ENCODE measurements around the gene AGRP. TPM values are rescaled to one million over a fixed set of nuclear protein-coding genes. Genes with fewer than 3 reads are reported as not detected.

The AGRP gene
- total and polyA plus RNA-seq, 8 donors: 0.18 to 1.9 (median 0.37) TPM; not detected in 1

DNA sequence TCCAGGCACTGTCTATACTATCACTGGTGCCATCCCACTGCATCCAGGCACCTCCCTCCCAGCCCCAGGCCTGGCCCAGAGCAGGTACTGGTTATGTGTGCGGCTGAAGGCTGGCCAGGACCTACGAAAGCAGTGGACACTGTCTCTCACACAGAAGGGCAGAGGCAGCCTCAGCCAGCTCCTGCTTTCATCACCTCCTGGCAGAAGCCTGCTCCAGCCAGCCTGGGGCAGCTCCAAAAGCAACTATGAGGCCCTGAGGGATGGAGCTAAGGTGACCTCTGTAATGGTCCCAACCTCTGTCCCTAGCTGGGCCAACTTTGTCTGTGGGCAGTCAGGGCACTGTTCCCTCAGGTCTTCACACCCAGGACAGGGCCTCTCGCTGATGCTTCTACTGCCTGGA, 33.6 kb downstream of the AGRP start:
- Histone ChIP-seq H3K9me3 (no peaks in the 10 kb centered on the region), H3K27ac (no peak overlapping the region)

GRCh38 chr16:67449336-67449735, 34.0 kb downstream of the AGRP start:
- TF ChIP-seq, protein P1, sequence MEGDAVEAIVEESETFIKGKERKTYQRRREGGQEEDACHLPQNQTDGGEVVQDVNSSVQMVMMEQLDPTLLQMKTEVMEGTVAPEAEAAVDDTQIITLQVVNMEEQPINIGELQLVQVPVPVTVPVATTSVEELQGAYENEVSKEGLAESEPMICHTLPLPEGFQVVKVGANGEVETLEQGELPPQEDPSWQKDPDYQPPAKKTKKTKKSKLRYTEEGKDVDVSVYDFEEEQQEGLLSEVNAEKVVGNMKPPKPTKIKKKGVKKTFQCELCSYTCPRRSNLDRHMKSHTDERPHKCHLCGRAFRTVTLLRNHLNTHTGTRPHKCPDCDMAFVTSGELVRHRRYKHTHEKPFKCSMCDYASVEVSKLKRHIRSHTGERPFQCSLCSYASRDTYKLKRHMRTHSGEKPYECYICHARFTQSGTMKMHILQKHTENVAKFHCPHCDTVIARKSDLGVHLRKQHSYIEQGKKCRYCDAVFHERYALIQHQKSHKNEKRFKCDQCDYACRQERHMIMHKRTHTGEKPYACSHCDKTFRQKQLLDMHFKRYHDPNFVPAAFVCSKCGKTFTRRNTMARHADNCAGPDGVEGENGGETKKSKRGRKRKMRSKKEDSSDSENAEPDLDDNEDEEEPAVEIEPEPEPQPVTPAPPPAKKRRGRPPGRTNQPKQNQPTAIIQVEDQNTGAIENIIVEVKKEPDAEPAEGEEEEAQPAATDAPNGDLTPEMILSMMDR (IDR thresholded peaks at IDR 0.05): no peak
- no peak for DNase-seq
- intact Hi-C loops (cut with DNase I): no loop called here
- ATAC-seq: peak; percentile 10
- Histone ChIP-seq H3K4me3 (no peak overlapping the region), H3K9me3 (no peaks in the 10 kb centered on the region), H3K27ac (no peak overlapping the region), H3K4me1 (peaks cover 55 to 66% of the 10 kb centered on the region in 2 donors), H3K36me3 (peaks cover 0 to 95% of the 10 kb centered on the region in 2 donors), H3K27me3 (no peaks in the 10 kb centered on the region)

More for the DNA sequence above, 33.6 kb downstream of the AGRP start:
- no peak for ATAC-seq
- DNase-seq: no peak
- intact Hi-C loops (cut with DNase I): no loop called here
- H3K27me3 ChIP-seq: no peaks in the 10 kb centered on the region
- TF ChIP-seq, protein P1 (IDR thresholded peaks at IDR 0.05): no peak
- peaks cover 0 to 90% of the 10 kb centered on the region in 2 donors for H3K36me3 ChIP-seq
- peaks cover 55 to 68% of the 10 kb centered on the region in 2 donors for H3K4me1 ChIP-seq
- H3K4me3 ChIP-seq: no peak overlapping the region

- no peak for DNase-seq
- Histone ChIP-seq H3K4me3 (no peak overlapping the region), H3K36me3 (peaks cover 0 to 97% of the 10 kb centered on the region in 2 donors), H3K4me1 (peaks cover 55 to 71% of the 10 kb centered on the region in 2 donors), H3K27me3 (no peaks in the 10 kb centered on the region), H3K9me3 (no peaks in the 10 kb centered on the region), H3K27ac (no peak overlapping the region)
- intact Hi-C loops (cut with DNase I): no loop called here
- no peak for ATAC-seq
- TF ChIP-seq, protein P1 (IDR thresholded peaks at IDR 0.05): no peak
Observed at GRCh38 chr16:67448580-67448979, 34.8 kb downstream of the AGRP start.

GRCh38 chr16:67447508-67448076, 35.8 kb downstream of the AGRP start:
- TF ChIP-seq, protein P1 (IDR thresholded peaks at IDR 0.05): peak; percentile 32 to 56
- H3K9me3 ChIP-seq: no peaks in the 10 kb centered on the region
- DNase-seq: peak in 2 of 4 donors; percentile 79 to 88
- H3K4me3 ChIP-seq: no peak overlapping the region
- peak; percentile 14 for ATAC-seq
- H3K36me3 ChIP-seq: peaks cover 0 to 97% of the 10 kb centered on the region in 2 donors
- no peaks in the 10 kb centered on the region for H3K27me3 ChIP-seq
- peak overlapping the region in 1 of 2 donors; percentile 16 for H3K27ac ChIP-seq
- intact Hi-C loops (cut with DNase I): no loop called here
- peaks cover 54 to 73% of the 10 kb centered on the region in 2 donors for H3K4me1 ChIP-seq

- intact Hi-C loops (cut with DNase I): no loop called here
- peak overlapping the region in 1 of 2 donors; percentile 16 for H3K27ac ChIP-seq
- peaks cover 0 to 97% of the 10 kb centered on the region in 2 donors for H3K36me3 ChIP-seq
- H3K27me3 ChIP-seq: no peaks in the 10 kb centered on the region
- DNase-seq: no peak
- TF ChIP-seq, protein P1 (IDR thresholded peaks at IDR 0.05): no peak
- H3K9me3 ChIP-seq: no peaks in the 10 kb centered on the region
- H3K4me1 ChIP-seq: peaks cover 48 to 73% of the 10 kb centered on the region in 2 donors
- no peak for ATAC-seq
- no peak overlapping the region for H3K4me3 ChIP-seq
Observed at GRCh38 chr16:67446968-67447507, 36.3 kb downstream of the AGRP start.
